GM21528 (cell line): ENCODE measurements around the gene SLC4A7.
"Not testable (repeated sequence)": the region's sequence is repeated elsewhere in the genome, so short reads cannot be mapped to it uniquely, and the experiment has no call there.

Source experiments
- ATAC-seq: cut with Tn5 transposase; IDR thresholded peaks from one replicate; pipeline ENCODE4 v1.9.1; 2021; ENCODE audit warnings: mild to moderate bottlenecking, moderate library complexity; ENCODE audit not compliant: unreplicated experiment, low FRiP score

SLC4A7 gene

DNA sequence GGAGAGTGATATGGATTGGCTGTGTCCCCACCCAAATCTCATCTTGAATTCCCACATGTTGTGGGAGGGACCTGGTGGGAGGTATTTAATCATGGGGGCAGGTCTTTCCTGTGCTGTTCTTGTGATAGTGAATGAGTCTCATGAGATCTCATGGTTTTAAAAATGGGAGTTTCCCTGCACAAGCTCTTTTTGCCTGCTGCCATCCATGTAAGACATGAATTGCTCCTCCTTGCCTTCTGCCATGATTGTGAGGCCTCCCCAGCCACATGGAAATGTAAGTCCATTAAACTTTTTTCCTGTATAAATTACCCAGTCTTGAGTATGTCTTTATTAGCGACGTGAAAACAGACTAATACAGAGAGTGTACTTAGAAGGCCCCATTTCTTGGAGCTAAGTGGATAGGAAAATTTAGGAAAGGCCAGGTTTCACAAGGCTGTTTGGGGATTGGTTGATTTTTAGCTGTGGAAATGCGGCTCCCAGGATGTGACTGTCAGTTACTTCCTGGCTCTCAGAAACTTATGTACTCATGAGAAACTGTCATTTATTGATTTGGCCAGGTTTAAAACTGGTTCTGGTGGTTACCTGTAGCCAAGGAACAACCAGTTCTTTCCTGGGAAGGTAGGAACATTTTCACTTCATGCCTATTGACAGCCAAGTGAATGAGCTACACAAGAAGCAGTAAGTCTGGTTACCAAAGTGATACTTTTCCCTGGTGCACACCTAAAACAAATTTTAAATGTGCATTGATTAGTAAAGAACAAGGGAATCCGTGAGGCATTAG is 155.0 kb downstream of the SLC4A7 start:
- not testable (repeated sequence) for ATAC-seq

DNA sequence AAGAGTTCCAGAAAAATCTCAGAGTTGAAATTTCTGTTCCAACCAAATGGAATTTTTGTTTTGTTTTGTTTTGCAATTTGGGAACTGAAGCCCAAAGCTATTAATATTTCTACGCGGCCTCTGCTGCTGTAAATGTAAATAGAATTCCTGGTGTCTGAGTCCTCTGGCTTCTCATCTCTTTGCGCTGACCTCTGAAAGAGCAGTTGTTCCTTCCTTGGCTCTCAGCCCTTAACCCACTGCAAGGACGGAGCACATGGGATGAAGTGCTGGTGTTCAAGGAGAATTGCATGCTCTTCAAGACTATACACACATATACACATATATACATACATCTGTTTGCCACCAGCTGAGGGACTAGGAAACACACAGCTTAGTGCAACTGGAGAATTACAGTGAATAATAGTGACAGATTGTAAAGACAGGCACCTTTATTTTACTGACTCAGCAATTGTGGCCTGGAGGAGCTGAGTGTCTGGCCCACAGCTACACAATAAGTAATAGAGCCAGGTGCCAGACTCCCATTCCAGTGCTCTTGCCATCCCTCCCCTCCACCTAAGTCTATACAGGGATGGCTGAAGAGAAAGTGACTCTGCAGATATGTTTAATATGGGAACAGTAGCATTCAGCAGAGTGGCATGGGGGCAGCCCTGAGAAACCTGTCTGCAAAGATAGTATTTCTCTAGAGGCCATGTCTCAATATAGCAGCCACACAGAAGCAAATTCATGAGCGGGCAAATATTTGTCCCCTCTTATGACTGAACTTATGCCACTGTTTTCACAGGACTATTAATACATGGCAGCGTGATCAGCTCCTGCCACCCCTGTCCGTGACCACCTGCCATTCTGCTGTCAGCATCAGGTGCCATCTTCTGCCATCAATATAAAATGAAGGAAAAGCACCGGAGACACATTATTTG is 157.3 kb downstream of the SLC4A7 start:
- no peak for ATAC-seq

DNA sequence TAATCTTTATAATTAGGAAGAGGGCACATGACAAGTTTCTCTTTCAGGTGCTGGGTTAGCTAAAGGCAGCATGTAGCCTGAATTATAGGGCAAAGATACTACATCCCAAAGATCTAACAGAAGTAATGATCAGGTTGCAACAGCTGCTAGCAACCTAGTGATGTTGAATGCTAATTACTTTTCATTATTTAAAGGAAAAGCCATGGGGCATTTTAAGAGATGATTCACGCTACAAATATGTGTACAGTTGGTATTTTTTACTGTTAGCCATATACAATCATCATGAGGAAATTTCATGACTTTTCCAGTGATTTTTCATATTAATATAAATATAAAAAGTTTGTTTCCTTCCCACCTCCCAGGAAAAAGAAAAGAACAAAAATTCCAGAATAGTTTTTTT is 158.0 kb downstream of the SLC4A7 start:
- ATAC-seq: no peak

DNA sequence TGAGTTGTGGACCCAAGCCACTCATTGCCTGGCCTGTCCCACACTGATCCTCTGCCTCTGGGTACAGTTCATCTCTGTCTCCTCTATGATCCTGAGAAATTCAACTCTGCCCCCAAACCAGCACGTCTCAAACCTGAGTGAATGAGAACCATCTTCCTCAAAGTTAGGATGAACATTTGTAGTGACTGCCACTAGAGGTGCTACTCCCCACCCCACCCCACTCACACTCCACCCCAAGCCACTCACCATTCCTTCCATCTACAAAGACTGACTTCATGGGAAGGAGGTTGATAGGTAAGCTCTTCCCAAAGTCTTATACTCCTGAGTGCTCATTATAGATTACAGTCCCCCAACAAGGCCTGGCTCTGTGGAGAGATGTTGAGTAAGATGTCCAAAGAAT is 158.8 kb downstream of the SLC4A7 start:
- no peak for ATAC-seq

DNA sequence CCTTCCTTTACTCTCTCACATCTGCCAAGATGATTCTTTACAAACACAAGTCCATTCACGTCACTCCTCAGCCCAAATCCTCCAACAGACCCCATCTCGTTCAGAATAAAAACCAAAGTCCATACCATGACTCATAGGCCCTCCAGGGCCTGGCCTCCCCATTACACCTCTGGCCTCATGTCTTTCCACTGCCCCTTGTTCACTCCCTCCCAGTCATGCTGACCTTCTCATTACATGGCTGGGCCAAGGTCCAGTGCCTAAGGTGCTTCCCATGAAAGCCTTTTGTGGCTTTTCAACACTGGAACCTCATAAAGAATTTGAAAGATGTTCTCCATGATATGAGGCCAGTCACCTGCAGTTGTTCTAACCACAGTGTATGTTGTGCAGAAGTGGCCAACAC is 159.5 kb downstream of the SLC4A7 start:
- no peak for ATAC-seq

DNA sequence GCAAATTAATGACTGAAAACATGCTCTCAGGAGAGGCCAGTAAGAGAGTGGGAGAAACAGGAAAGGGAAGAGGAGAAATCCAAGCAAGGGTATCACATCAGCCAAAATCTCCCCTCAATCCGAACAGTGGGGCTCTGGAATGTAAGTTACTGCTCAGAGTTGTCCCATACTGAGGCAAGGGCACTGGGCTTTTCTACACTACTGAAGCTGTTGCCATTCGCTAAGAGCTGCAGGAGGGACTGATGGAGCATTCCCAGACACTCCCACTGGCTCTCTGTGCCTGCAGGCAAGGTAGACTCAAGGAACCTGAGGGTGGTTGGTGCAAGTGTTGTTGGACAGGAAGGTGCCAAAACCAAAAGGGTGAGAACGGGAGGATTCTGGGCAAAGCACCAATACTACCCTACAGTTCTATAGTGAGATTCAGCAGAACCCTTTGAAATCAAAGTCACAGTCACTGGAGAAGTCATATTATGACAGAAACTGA is 161.1 kb downstream of the SLC4A7 start:
- ATAC-seq: no peak
